Measurements from ENCODE around the gene ITGB6. TPM values are rescaled to one million over a fixed set of nuclear protein-coding genes. Genes with fewer than 3 reads are reported as not detected.

The ITGB6 gene
- total RNA-seq, 4 donors from 2014 or later, result 1.8 to 7.5 (median 6.6) TPM

DNA sequence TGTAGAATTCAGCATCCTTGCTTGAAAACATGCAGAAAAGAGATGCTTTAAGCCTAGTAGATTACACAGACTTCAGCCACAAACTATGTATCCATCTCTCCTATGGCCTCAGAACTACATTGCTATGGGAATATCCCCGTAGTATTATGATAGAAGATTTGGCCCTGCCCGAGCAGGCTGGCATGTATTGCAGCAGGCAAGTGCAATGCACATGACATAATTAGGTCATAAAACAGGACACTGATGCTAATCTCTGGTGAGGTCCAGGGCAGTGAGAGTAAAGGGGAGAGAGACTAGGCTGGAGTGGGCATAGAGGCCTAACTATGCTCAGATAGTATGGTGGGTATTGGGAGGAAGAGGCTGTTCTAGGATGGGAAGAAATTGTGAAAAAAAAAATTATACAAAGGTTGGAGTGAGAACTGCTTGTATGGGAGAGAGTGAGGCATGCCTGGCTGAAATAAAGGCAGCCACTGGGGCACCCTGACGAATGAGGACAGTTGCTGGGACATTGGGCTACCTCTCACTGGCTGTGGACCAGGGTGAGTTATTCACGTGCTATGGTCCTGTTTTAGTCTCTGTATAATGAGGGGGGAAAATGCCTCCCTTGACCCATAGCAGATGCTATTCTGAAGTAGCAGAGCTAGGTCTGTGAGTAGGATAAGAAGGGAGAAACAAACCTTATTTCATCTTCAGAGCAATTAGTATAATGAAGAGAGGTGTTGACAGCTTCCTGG, 136.0 kb downstream of the ITGB6 start:
- H3K4me3 ChIP-seq (ENCODE audit: low read depth, poor library complexity, severe bottlenecking), result no peak overlapping the region
- intact Hi-C loops (cut with DNase I; ENCODE audit: low total_unique reads), result no loop called here
- TF ChIP-seq POLR2A (IDR thresholded peaks at IDR 0.05), result no peak
- TF ChIP-seq, protein P1, sequence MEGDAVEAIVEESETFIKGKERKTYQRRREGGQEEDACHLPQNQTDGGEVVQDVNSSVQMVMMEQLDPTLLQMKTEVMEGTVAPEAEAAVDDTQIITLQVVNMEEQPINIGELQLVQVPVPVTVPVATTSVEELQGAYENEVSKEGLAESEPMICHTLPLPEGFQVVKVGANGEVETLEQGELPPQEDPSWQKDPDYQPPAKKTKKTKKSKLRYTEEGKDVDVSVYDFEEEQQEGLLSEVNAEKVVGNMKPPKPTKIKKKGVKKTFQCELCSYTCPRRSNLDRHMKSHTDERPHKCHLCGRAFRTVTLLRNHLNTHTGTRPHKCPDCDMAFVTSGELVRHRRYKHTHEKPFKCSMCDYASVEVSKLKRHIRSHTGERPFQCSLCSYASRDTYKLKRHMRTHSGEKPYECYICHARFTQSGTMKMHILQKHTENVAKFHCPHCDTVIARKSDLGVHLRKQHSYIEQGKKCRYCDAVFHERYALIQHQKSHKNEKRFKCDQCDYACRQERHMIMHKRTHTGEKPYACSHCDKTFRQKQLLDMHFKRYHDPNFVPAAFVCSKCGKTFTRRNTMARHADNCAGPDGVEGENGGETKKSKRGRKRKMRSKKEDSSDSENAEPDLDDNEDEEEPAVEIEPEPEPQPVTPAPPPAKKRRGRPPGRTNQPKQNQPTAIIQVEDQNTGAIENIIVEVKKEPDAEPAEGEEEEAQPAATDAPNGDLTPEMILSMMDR (IDR thresholded peaks at IDR 0.05), result no peak
- DNase-seq (ENCODE audit: low spot score in 2 of 2), result no peak
- WGBS, 2 donors, result 58 to 68% methylated on average over 4 of the region's 4 CpGs

DNA sequence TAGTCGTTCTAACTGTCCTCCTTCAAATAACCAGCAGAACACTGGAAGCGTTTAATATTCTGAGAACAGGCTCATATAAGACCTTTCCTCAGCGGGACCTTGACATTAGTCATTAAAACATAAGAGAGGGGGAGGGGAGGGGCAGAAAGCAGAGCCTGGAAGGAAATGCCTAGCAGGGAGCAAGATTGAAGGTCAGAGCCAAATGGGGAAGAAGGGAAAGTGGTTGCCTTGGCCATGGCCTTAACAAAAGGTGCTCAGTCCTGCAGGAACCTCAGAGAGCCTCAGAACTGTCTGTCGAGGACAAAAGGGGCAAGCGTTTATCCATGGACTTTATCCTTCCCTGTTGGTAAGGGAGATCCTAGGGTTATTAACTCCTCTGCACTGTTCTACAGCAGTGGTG, 136.8 kb downstream of the ITGB6 start:
- no peak for DNase-seq (ENCODE audit: low spot score in 2 of 2)
- intact Hi-C loops (cut with DNase I; ENCODE audit: low total_unique reads), result no loop called here
- no peak overlapping the region for H3K4me3 ChIP-seq (ENCODE audit: low read depth, poor library complexity, severe bottlenecking)
- 39 to 45% methylated on average over 5 of the region's 5 CpGs for WGBS, 2 donors
- TF ChIP-seq, protein P1 (IDR thresholded peaks at IDR 0.05), result no peak
- no peak for TF ChIP-seq POLR2A (IDR thresholded peaks at IDR 0.05)

DNA sequence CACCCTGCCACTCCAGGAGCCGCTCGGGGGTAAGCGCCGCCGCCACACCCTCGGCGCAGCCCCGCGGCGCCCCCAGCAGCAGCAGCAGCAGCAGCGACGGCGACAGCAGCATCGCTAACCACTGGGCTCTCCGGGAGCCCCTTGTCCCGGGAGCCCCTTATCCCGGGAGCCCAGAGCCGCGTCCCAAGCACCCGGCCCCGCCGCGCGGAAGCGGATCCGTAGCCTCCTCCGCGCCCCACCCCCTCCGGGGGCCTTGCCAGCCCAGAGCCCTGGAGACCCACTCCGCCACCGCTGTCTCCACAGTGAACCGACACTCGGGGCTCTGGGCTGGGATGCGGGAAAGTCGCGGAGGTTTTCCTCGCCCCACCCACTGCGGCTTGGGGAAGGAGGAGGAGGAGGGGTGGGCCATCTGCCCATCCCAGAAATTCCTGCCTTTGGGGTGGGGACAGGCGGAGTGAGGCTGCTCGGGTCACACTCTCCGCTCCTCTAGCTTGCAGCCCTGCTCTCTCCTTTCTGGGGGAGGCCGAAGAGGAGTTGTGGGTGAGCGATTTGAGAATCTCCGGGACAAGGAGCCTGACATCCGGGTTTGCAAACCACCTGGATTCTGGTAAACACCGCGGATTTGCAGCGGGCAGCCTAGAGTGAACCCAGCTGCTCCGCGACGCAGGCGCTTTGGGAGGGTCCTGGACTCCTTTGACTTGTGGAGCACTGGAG, 137.6 kb downstream of the ITGB6 start, which contains the start of gene PLA2R1:
TSS of gene PLA2R1 (minus strand) at position 324 of the 714 bp plus-strand sequence. CDS start at position 112, 212 bp downstream.
- H3K4me3 ChIP-seq (ENCODE audit: low read depth, poor library complexity, severe bottlenecking), result peak within 1 kb of the TSS; percentile 64
- intact Hi-C loops (cut with DNase I; ENCODE audit: low total_unique reads), result no loop called here
- peak; percentile 51 to 93 for DNase-seq (ENCODE audit: low spot score in 2 of 2)
- no peak for TF ChIP-seq POLR2A (IDR thresholded peaks at IDR 0.05)
- TF ChIP-seq, protein P1 (IDR thresholded peaks at IDR 0.05), result no peak
- WGBS, 2 donors, result 1 to 7% methylated on average over 11 of the region's 52 CpGs

DNA sequence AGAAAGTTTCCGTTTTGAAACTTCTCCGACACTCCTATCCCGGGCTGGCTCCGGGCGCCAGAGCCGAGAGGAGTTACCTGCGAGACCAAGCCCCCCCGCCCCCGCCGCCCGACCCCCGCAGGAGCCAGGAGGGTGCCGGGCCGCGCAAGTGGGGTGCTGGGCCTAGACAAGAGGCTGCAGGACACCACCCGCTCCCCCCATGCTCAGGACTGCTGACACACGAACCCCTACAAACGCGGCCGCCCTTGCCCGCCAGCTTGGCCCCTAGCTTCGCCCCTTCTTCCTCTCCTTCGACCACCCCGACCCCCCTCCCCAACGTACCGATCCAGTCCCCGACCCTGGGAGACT, 138.2 kb downstream of the ITGB6 start:
- no peak for DNase-seq (ENCODE audit: low spot score in 2 of 2)
- H3K4me3 ChIP-seq (ENCODE audit: low read depth, poor library complexity, severe bottlenecking), result peak overlapping the region; percentile 64
- TF ChIP-seq, protein P1 (IDR thresholded peaks at IDR 0.05), result no peak
- no peak for TF ChIP-seq POLR2A (IDR thresholded peaks at IDR 0.05)
- 3 to 4% methylated on average over 17 to 21 of the region's 27 CpGs for WGBS, 2 donors
- intact Hi-C loops (cut with DNase I; ENCODE audit: low total_unique reads), result no loop called here

DNA sequence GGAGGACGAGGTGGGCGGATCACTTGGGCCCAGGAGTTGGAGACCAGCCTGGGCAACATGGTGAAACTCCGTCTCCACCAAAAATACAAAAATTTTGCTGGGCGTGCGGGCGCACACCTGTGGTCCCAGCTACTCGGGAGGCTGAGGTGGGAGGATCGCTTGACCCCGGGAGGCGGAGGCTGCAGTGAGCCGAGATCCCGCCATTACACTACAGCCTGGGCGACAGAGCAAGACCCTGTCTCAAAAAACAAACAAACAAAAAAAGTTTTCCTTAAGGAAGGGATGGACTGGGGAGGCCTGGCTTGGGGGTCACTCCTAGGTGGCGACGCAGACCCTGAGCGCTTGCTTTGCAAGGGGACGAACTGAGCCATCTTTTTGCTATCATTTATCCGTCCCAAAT, 138.5 kb downstream of the ITGB6 start:
- intact Hi-C loops (cut with DNase I; ENCODE audit: low total_unique reads), result no loop called here
- DNase-seq (ENCODE audit: low spot score in 2 of 2), result no peak
- WGBS, 2 donors, result 64 to 73% methylated on average over 18 of the region's 18 CpGs
- no peak for TF ChIP-seq POLR2A (IDR thresholded peaks at IDR 0.05)
- TF ChIP-seq, protein P1 (IDR thresholded peaks at IDR 0.05), result no peak
- H3K4me3 ChIP-seq (ENCODE audit: low read depth, poor library complexity, severe bottlenecking), result peak overlapping the region; percentile 64
